OCI-LY1 (cell line): ENCODE data around the gene CPXM2.

Experiments used
- H2AFZ ChIP-seq: fragments of 200-600 bp; sonication (generic), shearing (Covaris generic); 2 replicates; pipeline ENCODE4 v1.6.0; 2014; ENCODE audit warnings: antibody characterized with exemption, mild to moderate bottlenecking, low read length
- H3F3A ChIP-seq: fragments of 200-600 bp; sonication (generic), shearing (Covaris generic); 2 replicates; pipeline ENCODE4 v1.6.0; 2014; ENCODE audit warnings: mild to moderate bottlenecking, antibody characterized with exemption, low read length, moderate library complexity; ENCODE audit not compliant: insufficient read depth
- H3K27ac ChIP-seq: fragments of 200-600 bp; sonication (generic); 2 replicates; pipeline ENCODE4 v1.5.1; 2014; ENCODE audit warnings: low read length, mixed run types, mild to moderate bottlenecking, low read depth; ENCODE audit not compliant: poor library complexity, severe bottlenecking
- H3K27me3 ChIP-seq: fragments of 200-600 bp; sonication (generic); 2 replicates; pipeline ENCODE4 v1.6.0; 2014; ENCODE audit warnings: antibody characterized with exemption, mild to moderate bottlenecking, low read length, moderate library complexity; ENCODE audit not compliant: insufficient read depth
- H3K36me3 ChIP-seq: fragments of 200-600 bp; sonication (generic); 2 replicates; pipeline ENCODE4 v1.6.1; 2014; ENCODE audit warnings: mild to moderate bottlenecking, antibody characterized with exemption, low read length, moderate library complexity, mixed read lengths; ENCODE audit not compliant: insufficient read depth
- H3K4me1 ChIP-seq: fragments of 200-600 bp; sonication (generic); 2 replicates; pipeline ENCODE4 v1.5.1; 2014; ENCODE audit warnings: mild to moderate bottlenecking, low read length, moderate library complexity; ENCODE audit not compliant: insufficient read depth, severe bottlenecking
- H3K4me2 ChIP-seq: fragments of 200-600 bp; sonication (generic), shearing (Covaris generic); 2 replicates; pipeline ENCODE4 v1.6.1; 2014; ENCODE audit warnings: low read length
- H3K4me3 ChIP-seq: fragments of 200-600 bp; sonication (generic); 2 replicates; pipeline ENCODE4 v1.5.1; 2014; ENCODE audit warnings: low read length, low read depth, mild to moderate bottlenecking, mixed read lengths; ENCODE audit not compliant: poor library complexity, severe bottlenecking
- H3K79me2 ChIP-seq: fragments of 200-600 bp; shearing (Covaris generic); 2 replicates; pipeline ENCODE4 v1.6.1; 2016; ENCODE audit warnings: mixed run types, low read length, mixed read lengths; ENCODE audit not compliant: insufficient read depth
- H3K9ac ChIP-seq: fragments of 200-600 bp; sonication (generic), shearing (Covaris generic); 2 replicates; pipeline ENCODE4 v1.6.1; 2014; ENCODE audit warnings: mild to moderate bottlenecking, low read length, mixed read lengths
- H3K9me2 ChIP-seq: fragments of 200-600 bp; sonication (generic), shearing (Covaris generic); 2 replicates; pipeline ENCODE4 v1.6.1; 2014; ENCODE audit warnings: low read depth, mild to moderate bottlenecking, low read length, mixed read lengths
- H3K9me3 ChIP-seq: fragments of 200-600 bp; shearing (Covaris generic); 2 replicates; pipeline ENCODE4 v1.6.1; 2014; ENCODE audit warnings: low read length, mixed read lengths
- H4K20me1 ChIP-seq: fragments of 200-600 bp; sonication (generic), shearing (Covaris generic); 2 replicates; pipeline ENCODE4 v1.6.0; 2016; ENCODE audit warnings: mild to moderate bottlenecking, low read length; ENCODE audit not compliant: insufficient read depth
- EZH2 ChIP-seq: fragments of 200-600 bp; sonication (generic), shearing (Covaris generic); IDR thresholded peaks from 2 replicates; pipeline ENCODE4 v1.8.0; 2017; ENCODE audit warnings: borderline replicate concordance, mixed run types, mild to moderate bottlenecking, antibody characterized with exemption, low read length, moderate library complexity, mixed read lengths
- TF ChIP-seq, protein P1 (sequence below): fragments of 200-600 bp; sonication (generic), shearing (Covaris generic); IDR thresholded peaks from 2 replicates; pipeline ENCODE4 v1.5.1; 2017; ENCODE audit warnings: mild to moderate bottlenecking, antibody characterized with exemption, low read length, moderate library complexity, mixed read lengths

Gene CPXM2

GRCh38 chr10:123860209-123860608 lies 31.4 kb downstream of the CPXM2 start:
- Histone ChIP-seq H2AFZ (no peak overlapping the region), H3K4me1 (no peaks in the 10 kb centered on the region), H4K20me1 (no peaks in the 10 kb centered on the region), H3K79me2 (no peaks in the 10 kb centered on the region), H3F3A (no peaks in the 10 kb centered on the region), H3K4me2 (no peak overlapping the region), H3K9ac (no peak overlapping the region), H3K36me3 (no peaks in the 10 kb centered on the region), H3K27ac (no peak overlapping the region), H3K9me3 (no peaks in the 10 kb centered on the region), H3K27me3 (peaks cover 5% of the 10 kb centered on the region), H3K9me2 (no peaks in the 10 kb centered on the region), H3K4me3 (no peak overlapping the region)
- TF ChIP-seq, protein P1, sequence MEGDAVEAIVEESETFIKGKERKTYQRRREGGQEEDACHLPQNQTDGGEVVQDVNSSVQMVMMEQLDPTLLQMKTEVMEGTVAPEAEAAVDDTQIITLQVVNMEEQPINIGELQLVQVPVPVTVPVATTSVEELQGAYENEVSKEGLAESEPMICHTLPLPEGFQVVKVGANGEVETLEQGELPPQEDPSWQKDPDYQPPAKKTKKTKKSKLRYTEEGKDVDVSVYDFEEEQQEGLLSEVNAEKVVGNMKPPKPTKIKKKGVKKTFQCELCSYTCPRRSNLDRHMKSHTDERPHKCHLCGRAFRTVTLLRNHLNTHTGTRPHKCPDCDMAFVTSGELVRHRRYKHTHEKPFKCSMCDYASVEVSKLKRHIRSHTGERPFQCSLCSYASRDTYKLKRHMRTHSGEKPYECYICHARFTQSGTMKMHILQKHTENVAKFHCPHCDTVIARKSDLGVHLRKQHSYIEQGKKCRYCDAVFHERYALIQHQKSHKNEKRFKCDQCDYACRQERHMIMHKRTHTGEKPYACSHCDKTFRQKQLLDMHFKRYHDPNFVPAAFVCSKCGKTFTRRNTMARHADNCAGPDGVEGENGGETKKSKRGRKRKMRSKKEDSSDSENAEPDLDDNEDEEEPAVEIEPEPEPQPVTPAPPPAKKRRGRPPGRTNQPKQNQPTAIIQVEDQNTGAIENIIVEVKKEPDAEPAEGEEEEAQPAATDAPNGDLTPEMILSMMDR = no peak
- no peak for TF ChIP-seq EZH2

DNA sequence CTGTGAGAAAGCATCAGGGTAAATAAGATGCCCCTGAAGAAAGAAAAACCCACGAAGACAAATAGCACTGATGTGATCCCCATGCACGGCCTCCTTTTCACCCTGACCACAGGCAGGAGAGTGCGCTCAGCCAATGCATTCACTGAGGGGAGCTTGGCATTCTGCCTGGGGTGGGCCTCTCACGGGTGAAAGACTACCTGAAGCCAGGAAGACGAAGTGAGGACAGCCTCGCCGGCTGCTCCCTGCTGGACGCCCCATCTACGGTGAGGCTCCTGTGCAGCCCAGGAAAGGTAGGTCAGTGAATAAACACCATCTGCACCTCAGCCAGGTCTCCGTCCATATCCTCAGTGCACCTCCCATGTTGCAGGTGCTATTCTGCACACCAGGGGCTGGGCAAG lies 32.0 kb downstream of the CPXM2 start:
- Histone ChIP-seq H3K4me2 (no peak overlapping the region), H3K27me3 (no peaks in the 10 kb centered on the region; the same call in 1 of the 2 replicates), H3K9me3 (no peaks in the 10 kb centered on the region), H3K79me2 (no peaks in the 10 kb centered on the region), H3K4me3 (no peak overlapping the region), H3K27ac (no peak overlapping the region), H3K4me1 (no peaks in the 10 kb centered on the region), H2AFZ (no peak overlapping the region), H3K9me2 (no peaks in the 10 kb centered on the region), H3K9ac (no peak overlapping the region), H4K20me1 (no peaks in the 10 kb centered on the region), H3K36me3 (no peaks in the 10 kb centered on the region), H3F3A (no peaks in the 10 kb centered on the region)
- no peak for TF ChIP-seq EZH2
- TF ChIP-seq, protein P1 = no peak

DNA sequence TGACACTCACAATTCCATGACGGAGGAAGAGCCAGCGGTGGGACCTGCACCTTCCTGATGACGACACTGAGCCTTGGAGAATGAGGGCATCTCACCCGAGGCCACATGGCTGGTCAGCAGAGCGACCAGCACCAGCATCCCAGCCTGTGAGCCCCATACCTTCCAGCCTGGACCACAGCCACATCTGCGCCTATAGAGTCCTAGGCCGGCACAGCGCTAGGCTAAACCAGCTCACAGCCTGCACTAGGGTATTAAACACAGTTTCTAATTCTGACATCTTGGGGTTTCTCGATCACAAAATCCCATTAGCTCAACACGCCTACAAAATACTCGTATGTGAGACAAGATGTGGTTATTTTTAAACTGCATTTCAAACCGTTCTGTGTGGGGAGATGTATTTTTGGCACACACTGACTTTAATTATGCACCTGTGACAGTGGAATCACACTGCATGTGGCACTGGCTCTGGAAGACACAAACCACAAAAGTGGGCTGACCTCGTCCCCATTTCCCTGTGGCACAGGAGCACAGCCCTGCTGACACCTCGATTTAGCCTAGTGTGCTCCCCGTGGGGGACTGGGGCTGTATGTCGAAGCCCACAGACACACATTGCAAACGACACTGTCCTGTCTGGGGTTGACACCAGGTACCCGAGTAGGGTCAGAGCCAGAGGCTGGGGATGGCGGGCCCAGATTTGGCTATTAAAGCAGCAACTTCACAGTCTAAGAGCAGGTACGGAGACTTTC lies 32.5 kb downstream of the CPXM2 start:
- H3K4me3 ChIP-seq = no peak overlapping the region
- no peaks in the 10 kb centered on the region for H3K79me2 ChIP-seq
- H4K20me1 ChIP-seq = no peaks in the 10 kb centered on the region
- no peaks in the 10 kb centered on the region for H3K9me3 ChIP-seq
- H2AFZ ChIP-seq = no peak overlapping the region
- H3K36me3 ChIP-seq = no peaks in the 10 kb centered on the region
- no peak overlapping the region for H3K4me2 ChIP-seq
- no peak overlapping the region for H3K9ac ChIP-seq
- no peaks in the 10 kb centered on the region for H3F3A ChIP-seq
- no peaks in the 10 kb centered on the region for H3K27me3 ChIP-seq
- no peak overlapping the region for H3K27ac ChIP-seq
- TF ChIP-seq EZH2 = no peak
- TF ChIP-seq, protein P1 = no peak
- no peaks in the 10 kb centered on the region for H3K4me1 ChIP-seq
- no peaks in the 10 kb centered on the region for H3K9me2 ChIP-seq
